IMR-90 (cell line): ENCODE results near the gene CPAMD8. TPM values are rescaled to one million over a fixed set of nuclear protein-coding genes. Genes with fewer than 3 reads are reported as not detected.

Source experiments
- ATAC-seq: fragments of 200-7000 bp; cut with Tn5 transposase; 2 replicates; pipeline ENCODE4 v1.9.1; 2020; ENCODE audit warnings: low read depth, mild to moderate bottlenecking, moderate library complexity
- BruUV-seq: library from RNA; stranded (reverse); fragments of 400-500 nt; replicated peaks from 2 replicates; lab custom pipeline; 2021; lab: Mats Ljungman, UMichigan
- CTCF ChIA-PET: fragments of 300-600 bp; formaldehyde crosslinking; extraction: SDS; loops from one replicate; lab custom pipeline; 2021; ENCODE audit warnings: antibody characterized with exemption; lab: Yijun Ruan, JAX
- POLR2A ChIA-PET: fragments of 300-600 bp; sonication (Branson Sonifier 250); formaldehyde crosslinking; loops from one replicate; lab custom pipeline; 2022; ENCODE audit warnings: antibody characterized with exemption; ENCODE audit not compliant: unreplicated experiment; lab: Charles Lee
- DNase-seq: peaks from one replicate; pipeline ENCODE4 v3.0.0; 2013
- H2AFZ ChIP-seq: replicated peaks from 2 replicates; pipeline ENCODE3; 2013; ENCODE audit warnings: low read length, mild to moderate bottlenecking; ENCODE audit not compliant: poor library complexity
- H2AK5ac ChIP-seq: 2 replicates; pipeline ENCODE4 v1.6.1; 2013; ENCODE audit warnings: low read depth, low read length, inconsistent platforms
- H2AK9ac ChIP-seq: replicated peaks from 2 replicates; pipeline ENCODE3; 2013; ENCODE audit warnings: mild to moderate bottlenecking, low read depth, low read length, moderate library complexity; ENCODE audit not compliant: poor library complexity
- H2BK120ac ChIP-seq: 2 replicates; pipeline ENCODE4 v1.6.1; 2013; ENCODE audit warnings: low read depth, low read length, inconsistent platforms
- H2BK15ac ChIP-seq: 3 replicates; pipeline ENCODE4 v1.6.1; 2013; ENCODE audit warnings: low read depth, low read length, inconsistent platforms
- H2BK20ac ChIP-seq: 2 replicates; pipeline ENCODE4 v1.6.1; 2013; ENCODE audit warnings: low read depth, mild to moderate bottlenecking, inconsistent platforms, low read length, moderate library complexity
- H2BK5ac ChIP-seq: 2 replicates; pipeline ENCODE4 v1.6.1; 2013; ENCODE audit warnings: mild to moderate bottlenecking, low read depth, low read length, inconsistent platforms; ENCODE audit not compliant: poor library complexity, severe bottlenecking
- H3K14ac ChIP-seq: replicated peaks from 2 replicates; pipeline ENCODE4 v1.6.1; 2013; ENCODE audit warnings: low read depth, low read length, inconsistent platforms
- H3K18ac ChIP-seq: 2 replicates; pipeline ENCODE4 v1.6.1; 2013; ENCODE audit warnings: low read depth, low read length, control low read depth
- H3K23ac ChIP-seq: 2 replicates; pipeline ENCODE4 v1.6.1; 2013; ENCODE audit warnings: low read depth, low read length, inconsistent platforms
- H3K27ac ChIP-seq: 2 replicates; pipeline ENCODE4 v1.5.1; 2013; ENCODE audit warnings: mild to moderate bottlenecking, control low read depth, low read length; ENCODE audit not compliant: insufficient read depth
- H3K27me3 ChIP-seq: 2 replicates; pipeline ENCODE4 v1.6.1; 2013; ENCODE audit warnings: low read length; ENCODE audit not compliant: control insufficient read depth, insufficient read depth
- H3K36me3 ChIP-seq: 2 replicates; pipeline ENCODE4 v1.6.1; 2013; ENCODE audit warnings: low read length, mixed read lengths; ENCODE audit not compliant: control insufficient read depth, insufficient read depth
- H3K4ac ChIP-seq: 2 replicates; pipeline ENCODE4 v1.6.1; 2013; ENCODE audit warnings: low read depth, low read length, inconsistent platforms
- H3K4me1 ChIP-seq: 2 replicates; pipeline ENCODE4 v1.6.1; 2013; ENCODE audit warnings: low read length, mixed read lengths; ENCODE audit not compliant: control insufficient read depth, insufficient read depth
- H3K4me2 ChIP-seq: 2 replicates; pipeline ENCODE4 v1.6.1; 2013; ENCODE audit warnings: low read depth, mild to moderate bottlenecking, control low read depth, low read length, moderate library complexity
- H3K4me3 ChIP-seq: 2 replicates; pipeline ENCODE4 v1.5.1; 2013; ENCODE audit warnings: low read depth, mild to moderate bottlenecking, control low read depth, low read length, moderate library complexity; ENCODE audit not compliant: insufficient read depth
- H3K56ac ChIP-seq: 2 replicates; pipeline ENCODE4 v1.6.1; 2013; ENCODE audit warnings: low read length, inconsistent platforms; ENCODE audit not compliant: insufficient read depth; ENCODE audit errors: extremely low read depth
- H3K79me1 ChIP-seq, 2 experiments: 2 replicates each; pipeline ENCODE4 v1.6.1; 2013; ENCODE audit warnings: low read length in 2 of 2, inconsistent platforms in 1 of 2, low read depth in 1 of 2
- H3K9ac ChIP-seq: 2 replicates; pipeline ENCODE4 v1.6.1; 2013; ENCODE audit warnings: low read depth, low read length, control low read depth
- H3K9me1 ChIP-seq: 2 replicates; pipeline ENCODE4 v1.6.1; 2013; ENCODE audit warnings: low read length, inconsistent platforms; ENCODE audit not compliant: insufficient read depth
- H3K9me3 ChIP-seq: 2 replicates; pipeline ENCODE4 v1.6.1; 2013; ENCODE audit warnings: low read length; ENCODE audit not compliant: control insufficient read depth, insufficient read depth
- H4K20me1 ChIP-seq: 2 replicates; pipeline ENCODE4 v1.6.1; 2013; ENCODE audit warnings: low read length, inconsistent platforms; ENCODE audit not compliant: insufficient read depth
- H4K5ac ChIP-seq: 2 replicates; pipeline ENCODE4 v1.6.1; 2013; ENCODE audit warnings: mild to moderate bottlenecking, low read depth, low read length, control low read depth
- H4K8ac ChIP-seq, 2 experiments: 2 replicates each; pipeline ENCODE4 v1.6.1; 2013; ENCODE audit warnings: low read depth in 2 of 2, low read length in 2 of 2, control low read depth in 1 of 2, inconsistent platforms in 1 of 2
- H4K91ac ChIP-seq: 2 replicates; pipeline ENCODE4 v1.6.1; 2013; ENCODE audit warnings: low read depth, low read length, inconsistent platforms; ENCODE audit not compliant: insufficient read depth
- BHLHE40 ChIP-seq: fragments of 150-350 bp; IDR thresholded peaks from 2 replicates; pipeline ENCODE4 v1.6.1; 2016; ENCODE audit warnings: mild to moderate bottlenecking, low read depth, low read length
- CEBPB ChIP-seq: IDR thresholded peaks from 2 replicates; pipeline ENCODE4 v1.6.1; 2012; ENCODE audit warnings: low read depth, low read length, improper control_type of control experiment
- CHD1 ChIP-seq: IDR thresholded peaks from 2 replicates; pipeline ENCODE4 v1.6.1; 2012; ENCODE audit warnings: low read depth, low read length, improper control_type of control experiment
- FOS ChIP-seq: fragments of 150-350 bp; IDR thresholded peaks from 2 replicates; pipeline ENCODE4 v1.6.1; 2016; ENCODE audit warnings: low read depth, low read length
- POLR2A ChIP-seq: IDR thresholded peaks from 2 replicates; pipeline ENCODE4 v1.6.1; 2012; ENCODE audit warnings: mild to moderate bottlenecking, low read depth, low read length
- SMC3 ChIP-seq: fragments of 150-350 bp; IDR thresholded peaks from 2 replicates; pipeline ENCODE4 v1.6.1; 2016; ENCODE audit warnings: low read depth, mild to moderate bottlenecking, antibody characterized with exemption, low read length, moderate library complexity
- WGBS, 2 experiments: methylation state at CpG; one replicate each; pipeline versions ENCODE4 v1.1.5 to v1.1.7; 2013; ENCODE audit warnings: missing lambda C conversion rate in 2 of 2; ENCODE audit not compliant: insufficient read length in 1 of 2; ENCODE audit errors: extremely low coverage in 2 of 2; 5-methylcytosine and 5-hydroxymethylcytosine counted together
- dilution Hi-C: fragments of 300-500 bp; cut with HindIII; formaldehyde crosslinking; loops from one replicate; pipeline ENCODE4 v1.14.3; 2018; ENCODE audit warnings: low sequenced_read_pairs; ENCODE audit not compliant: unreplicated experiment
- in situ Hi-C: fragments of 300-500 bp; cut with MboI; formaldehyde crosslinking; loops from 3 replicates; pipeline ENCODE4 v1.14.3; 2019; ENCODE audit warnings: low sequenced_read_pairs, inconsistent platforms, mixed read lengths
- intact Hi-C: fragments of 100-400 bp; cut with micrococcal nuclease; formaldehyde crosslinking; loops from 2 replicates; pipeline ENCODE4 v1.10.0; 2022
- polyA plus RNA-seq, 3 experiments: library from polyadenylated mRNA; depleted of rRNA; stranded (reverse); fragments of >200 nt; gene quantifications; 2 replicates each; pipeline ENCODE4 v1.2.3, GENCODE V29; 2012; ENCODE audit warnings: low replicate concordance in 1 of 3
- total RNA-seq: library from RNA; depleted of rRNA; stranded (reverse); fragments of >200 nt; gene quantifications from 2 replicates; pipeline ENCODE4 v1.2.3, GENCODE V29; 2012

Gene CPAMD8
- total and polyA plus RNA-seq, 2 of the 4 experiments (the other 2 are of a cell fraction) = 0.36 to 0.79 TPM

DNA sequence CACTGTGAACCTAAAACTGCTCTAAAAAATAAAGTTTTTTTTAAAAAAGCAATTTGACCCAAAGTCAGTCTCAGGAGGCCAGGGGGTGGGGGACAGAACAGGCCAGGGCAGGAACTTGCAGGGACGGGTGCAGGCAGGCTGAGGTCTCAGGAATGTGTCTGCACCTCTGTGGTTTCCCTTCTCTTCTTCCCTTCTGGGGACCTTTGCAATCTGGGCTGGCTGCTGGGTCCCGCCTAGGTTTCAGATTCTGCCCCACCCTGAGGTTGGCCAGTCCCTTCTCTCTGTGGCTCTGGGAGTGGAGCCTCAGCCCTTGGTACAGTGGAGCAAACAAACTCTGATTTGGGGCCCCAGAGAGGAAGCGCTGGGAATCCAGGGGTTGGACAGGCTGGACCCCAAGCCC is 143.1 kb downstream of the CPAMD8 start:
- no peaks in the 10 kb centered on the region for H3K27me3 ChIP-seq
- dilution Hi-C loops (no loop called here), intact Hi-C loops (no loop called here), in situ Hi-C loops (no loop called here)
- H2AFZ ChIP-seq = no peak overlapping the region
- peaks cover 22% of the 10 kb centered on the region for H3K36me3 ChIP-seq
- BruUV-seq = no TSS peak
- no peaks in the 10 kb centered on the region for H3K4me1 ChIP-seq
- CTCF ChIA-PET = no interaction called here
- no peak overlapping the region for H2BK5ac ChIP-seq
- no peak overlapping the region for H4K5ac ChIP-seq
- no peak overlapping the region for H3K14ac ChIP-seq
- no peak for ATAC-seq
- no peak overlapping the region for H2BK20ac ChIP-seq
- no peak overlapping the region for H2BK15ac ChIP-seq
- no peak overlapping the region for H2AK9ac ChIP-seq
- no peaks in the 10 kb centered on the region for H4K20me1 ChIP-seq
- H3K9me3 ChIP-seq = peaks cover 22% of the 10 kb centered on the region
- H3K56ac ChIP-seq = no peak overlapping the region
- no peaks in the 10 kb centered on the region for H3K79me1 ChIP-seq
- no peak overlapping the region for H2BK120ac ChIP-seq
- no peak overlapping the region for H3K4ac ChIP-seq
- WGBS, 2 experiments = 94% methylated on average over 2 of the region's 3 CpGs; no CpG with 5 or more reads in 1 of the 2 experiments
- H3K9me1 ChIP-seq = no peaks in the 10 kb centered on the region
- H3K23ac ChIP-seq = no peak overlapping the region
- no peak overlapping the region for H3K4me3 ChIP-seq
- no peak overlapping the region for H3K18ac ChIP-seq
- no peak overlapping the region for H4K91ac ChIP-seq
- POLR2A ChIA-PET = no interaction called here
- TF ChIP-seq FOS = no peak
- no peak for TF ChIP-seq CHD1
- no peak for TF ChIP-seq POLR2A
- TF ChIP-seq BHLHE40 = no peak
- TF ChIP-seq CEBPB = no peak
- no peak for TF ChIP-seq SMC3
- H4K8ac ChIP-seq = no peak overlapping the region
- no peak overlapping the region for H2AK5ac ChIP-seq
- no peak for DNase-seq
- H3K27ac ChIP-seq = no peak overlapping the region
- no peak overlapping the region for H3K4me2 ChIP-seq
- H3K9ac ChIP-seq = no peak overlapping the region
